HepG2 (cell line): ENCODE measurements around the gene SHE. TPM values are rescaled to one million over a fixed set of nuclear protein-coding genes. Genes with fewer than 3 reads are reported as not detected.
"Not testable (repeated sequence)": the region's sequence is repeated elsewhere in the genome, so short reads cannot be mapped to it uniquely, and the experiment has no call there.

Experiments
- ATAC-seq: fragments of 200-7000 bp; cut with Tn5 transposase; 3 replicates; pipeline ENCODE4 v1.9.1; 2020; ENCODE audit warnings: mild to moderate bottlenecking, moderate library complexity
- BruUV-seq: library from RNA; stranded (reverse); fragments of 400-500 nt; replicated peaks from 2 replicates; lab custom pipeline; 2021; lab: Mats Ljungman, UMichigan
- CTCF ChIA-PET: fragments of 300-600 bp; formaldehyde crosslinking; extraction: SDS; loops from one replicate; lab custom pipeline; 2021; ENCODE audit warnings: low total read pairs, inconsistent platforms, low intra/inter-chr PET ratio; lab: Yijun Ruan, JAX
- POLR2A ChIA-PET: fragments of 350-600 bp; sonication (Branson Sonifier 250); formaldehyde crosslinking; loops from one replicate; lab custom pipeline; 2020; ENCODE audit warnings: antibody characterized with exemption, inconsistent platforms; lab: Yijun Ruan, JAX
- DNase-seq: peaks from one replicate; pipeline ENCODE4 v3.0.0-alpha.2; 2015; ENCODE audit warnings: low spot score
- FAIRE-seq: peaks from 3 replicates; lab custom pipeline; 2011; peaks lifted over from hg19 to GRCh38; lab: Jason Lieb, UNC
- H2AFZ ChIP-seq: one replicate; pipeline ENCODE4 v1.6.1; 2011; ENCODE audit warnings: low read length, inconsistent platforms
- H3K27ac ChIP-seq: fragments of 300-600 bp; 3 replicates; pipeline ENCODE4 v1.8.0; 2011; ENCODE audit warnings: mixed run types, mild to moderate bottlenecking, mixed read lengths, low read length, inconsistent platforms; ENCODE audit not compliant: insufficient read depth; ENCODE audit errors: extremely low read length
- H3K27me3 ChIP-seq, 2 experiments: fragments of 200-600 bp in 1 of 2; 2 replicates in 1 of 2; 3 replicates in 1 of 2; pipeline versions ENCODE4 v1.6.0 to v1.8.0; 2011; ENCODE audit warnings: low read length in 2 of 2, mild to moderate bottlenecking in 2 of 2, moderate library complexity in 2 of 2, inconsistent platforms in 1 of 2; ENCODE audit not compliant: insufficient read depth in 2 of 2, control insufficient read depth in 1 of 2
- H3K36me3 ChIP-seq, 2 experiments: fragments of 200-600 bp in 1 of 2; replicated peaks in 1 of 2; 2 replicates in 1 of 2; 3 replicates in 1 of 2; pipeline versions ENCODE4 v1.5.1 to v1.8.0; 2011; ENCODE audit warnings: low read length in 2 of 2, inconsistent platforms in 1 of 2; ENCODE audit not compliant: insufficient read depth in 2 of 2, control insufficient read depth in 1 of 2
- H3K4me1 ChIP-seq: 2 replicates; pipeline ENCODE4 v1.5.1; 2012; ENCODE audit warnings: low read length, inconsistent platforms; ENCODE audit not compliant: insufficient read depth
- H3K4me2 ChIP-seq: 2 replicates; pipeline ENCODE4 v1.6.0; 2011; ENCODE audit warnings: low read depth, low read length, inconsistent platforms
- H3K4me3 ChIP-seq, 3 experiments: fragments of 200-600 bp in 1 of 3; sonication (generic), shearing (Covaris generic) in 1 of 3; replicated peaks in 1 of 3; 2 replicates each; pipeline ENCODE4 v1.5.1; 2011 to 2016; ENCODE audit warnings: low read length in 3 of 3, inconsistent platforms in 2 of 3, low read depth in 2 of 3, mild to moderate bottlenecking in 2 of 3, control low read depth in 1 of 3, mixed read lengths in 1 of 3; ENCODE audit not compliant: insufficient read depth in 1 of 3
- H3K79me2 ChIP-seq: one replicate; pipeline ENCODE4 v1.6.1; 2011; ENCODE audit warnings: low read length, inconsistent platforms; ENCODE audit not compliant: insufficient read depth
- H3K9ac ChIP-seq: 2 replicates; pipeline ENCODE4 v1.6.0; 2011; ENCODE audit warnings: mild to moderate bottlenecking, low read depth, low read length, inconsistent platforms; ENCODE audit not compliant: insufficient read depth
- H3K9me3 ChIP-seq: 2 replicates; pipeline ENCODE4 v1.5.1; 2012; ENCODE audit warnings: mild to moderate bottlenecking, low read length
- H4K20me1 ChIP-seq: 2 replicates; pipeline ENCODE4 v1.6.0; 2011; ENCODE audit warnings: inconsistent platforms, mild to moderate bottlenecking, low read length, moderate library complexity; ENCODE audit not compliant: insufficient read depth
- KAT8 ChIP-seq: IDR thresholded peaks from 2 replicates; pipeline ENCODE4 v1.6.1; 2016; ENCODE audit warnings: missing genetic modification reagents, missing compliant biosample characterization
- RFXANK ChIP-seq: IDR thresholded peaks from 2 replicates; pipeline ENCODE4 v1.6.1; 2016
- TRIM22 ChIP-seq: fragments of 450-650 bp; IDR thresholded peaks from 2 replicates; pipeline ENCODE4 v1.6.1; 2017
- ZNF296 ChIP-seq: sonication (generic); formaldehyde crosslinking; conservative IDR thresholded peaks from 2 replicates; pipeline ENCODE4 v1.5.0; 2020; ENCODE audit warnings: mild to moderate bottlenecking, missing genetic modification reagents
- ZNF564 ChIP-seq: sonication (generic); formaldehyde crosslinking; IDR thresholded peaks from 2 replicates; pipeline ENCODE4 v1.8.1; 2023; ENCODE audit warnings: mild to moderate bottlenecking, missing genetic modification reagents
- ZNF670 ChIP-seq: sonication (generic); formaldehyde crosslinking; IDR thresholded peaks from 2 replicates; pipeline ENCODE4 v1.8.0; 2022; ENCODE audit warnings: mild to moderate bottlenecking, missing genetic modification reagents, borderline replicate concordance
- ZNF780A ChIP-seq: sonication (generic); formaldehyde crosslinking; IDR thresholded peaks from 2 replicates; pipeline ENCODE4 v1.8.0; 2022; ENCODE audit warnings: mild to moderate bottlenecking, missing genetic modification reagents, moderate library complexity
- ZSCAN20 ChIP-seq: sonication (generic); formaldehyde crosslinking; IDR thresholded peaks from 2 replicates; pipeline ENCODE4 v1.4.0; 2020; ENCODE audit warnings: missing genetic modification reagents, mild to moderate bottlenecking, borderline replicate concordance
- WGBS: methylation state at CpG from one replicate; pipeline ENCODE4 v1.1.6; 2017; ENCODE audit warnings: low lambda C conversion rate; 5-methylcytosine and 5-hydroxymethylcytosine counted together
- in situ Hi-C: cut with HindIII; loops from 2 replicates; pipeline ENCODE4 v1.10.0; 2017; ENCODE audit warnings: low pct_unique_long_range_greater_than_20kb; ENCODE audit not compliant: extremely low pct_ligation_motif_present
- intact Hi-C: fragments of 100-400 bp; cut with micrococcal nuclease; formaldehyde crosslinking; loops from one replicate; pipeline ENCODE4 v1.10.0; 2022; ENCODE audit not compliant: unreplicated experiment
- polyA plus RNA-seq, 8 experiments: library from polyadenylated mRNA; depleted of rRNA in 3 of 8; stranded (reverse) in 7 of 8; unstranded in 1 of 8; fragments of >200 nt; fragmentation: Illumina TruSeq in 4 of 8; extraction: Trizol in 4 of 8; gene quantifications; 2 replicates each; pipeline versions ENCODE4 v1.2.1 to v1.2.3, GENCODE V29; 2011 to 2016; ENCODE audit warnings: low read depth in 4 of 8, missing spikeins in 1 of 8, mixed read lengths in 1 of 8; ENCODE audit not compliant: insufficient read depth in 1 of 8
- total RNA-seq, 5 experiments: library from RNA; depleted of rRNA; stranded (reverse); fragments of >200 nt; fragmentation: Illumina TruSeq; extraction: Trizol; gene quantifications; 2 replicates each; pipeline ENCODE4 v1.2.3, GENCODE V29; 2016; ENCODE audit warnings: low read depth in 1 of 5

Gene SHE
- total and polyA plus RNA-seq, 2 of the 13 experiments (the other 11 are each of a cell fraction or from before 2014, with no cell fraction given), result not detected

GRCh38 chr1:154488922-154489321 lies 13.3 kb downstream of the SHE start:
- intact Hi-C loops, result no loop called here

DNA sequence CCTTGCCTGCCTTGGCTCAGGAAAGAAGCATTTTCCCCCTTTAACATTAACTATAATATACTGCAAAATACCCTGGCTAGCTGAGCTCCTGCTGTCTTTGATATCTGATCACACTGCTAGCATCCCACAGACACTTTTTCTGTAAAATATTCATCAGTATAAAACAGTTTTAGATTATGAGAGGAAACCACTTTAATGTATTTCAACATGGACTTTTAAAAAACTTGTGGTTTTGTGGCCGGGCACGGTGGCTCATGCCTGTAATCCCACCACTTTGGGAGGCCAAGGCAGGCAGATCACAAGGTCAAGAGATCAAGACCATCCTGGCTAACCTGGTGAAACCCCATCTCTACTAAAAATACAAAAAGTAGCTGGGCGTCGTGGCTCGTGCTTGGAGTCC lies 15.5 kb downstream of the SHE start:
- H3K36me3 ChIP-seq, H3K4me2 ChIP-seq, H4K20me1 ChIP-seq, ATAC-seq, H3K4me3 ChIP-seq, H3K27ac ChIP-seq, BruUV-seq, FAIRE-seq, H3K4me1 ChIP-seq, CTCF ChIA-PET, H3K9ac ChIP-seq, intact Hi-C loops, H2AFZ ChIP-seq, H3K79me2 ChIP-seq, H3K9me3 ChIP-seq, POLR2A ChIA-PET, DNase-seq: not testable (repeated sequence)
- WGBS, result 41% methylated on average over 5 of the region's 5 CpGs
- peaks cover under 1 to 15% of the 10 kb centered on the region in 2 experiments; a peak in 3 of 5 replicates for H3K27me3 ChIP-seq
- in situ Hi-C loops, result loop anchor here (5.0 kb wide), 1 partner anchor 61 kb away; no protein-coding TSS in a partner anchor

More at GRCh38 chr1:154488922-154489321, 13.3 kb downstream of the SHE start:
- ChIA-PET POLR2A (no interaction called here), CTCF (no interaction called here)
- Histone ChIP-seq H3K79me2 (no peaks in the 10 kb centered on the region), H3K9me3 (no peaks in the 10 kb centered on the region), H2AFZ (no peak overlapping the region), H3K4me1 (no peaks in the 10 kb centered on the region), H3K36me3 (no peaks in the 10 kb centered on the region), H3K27me3 (peaks cover 2 to 23% of the 10 kb centered on the region in 2 experiments; a peak in 3 of 5 replicates), H3K27ac (no peak overlapping the region), H3K4me3 (no peak overlapping the region), H3K9ac (no peak overlapping the region), H4K20me1 (no peaks in the 10 kb centered on the region), H3K4me2 (no peak overlapping the region)
- FAIRE-seq (no peak), DNase-seq (no peak), ATAC-seq (no peak)
- TF ChIP-seq ZSCAN20 (CRISPR knock-in tag), result no peak
- TF ChIP-seq TRIM22, result no peak
- no peak for TF ChIP-seq ZNF296
- TF ChIP-seq ZNF564, result no peak
- TF ChIP-seq KAT8 (CRISPR knock-in tag), result no peak
- TF ChIP-seq RFXANK (CRISPR knock-in tag), result no peak
- TF ChIP-seq ZNF670 (CRISPR knock-in tag), result no peak
- TF ChIP-seq ZNF780A (CRISPR knock-in tag), result no peak
- WGBS, result 83% methylated on average over 8 of the region's 20 CpGs
- in situ Hi-C loops, result loop anchor here (5.0 kb wide), 1 partner anchor 58 kb away; no protein-coding TSS in a partner anchor
- BruUV-seq, result no TSS peak
